ENCODE measurements around the gene UTF1. TPM values are rescaled to one million over a fixed set of nuclear protein-coding genes. Genes with fewer than 3 reads are reported as not detected.

Gene UTF1
- total and polyA plus RNA-seq, 2 experiments from 2014 or later: 12.2 to 51.4 TPM

DNA sequence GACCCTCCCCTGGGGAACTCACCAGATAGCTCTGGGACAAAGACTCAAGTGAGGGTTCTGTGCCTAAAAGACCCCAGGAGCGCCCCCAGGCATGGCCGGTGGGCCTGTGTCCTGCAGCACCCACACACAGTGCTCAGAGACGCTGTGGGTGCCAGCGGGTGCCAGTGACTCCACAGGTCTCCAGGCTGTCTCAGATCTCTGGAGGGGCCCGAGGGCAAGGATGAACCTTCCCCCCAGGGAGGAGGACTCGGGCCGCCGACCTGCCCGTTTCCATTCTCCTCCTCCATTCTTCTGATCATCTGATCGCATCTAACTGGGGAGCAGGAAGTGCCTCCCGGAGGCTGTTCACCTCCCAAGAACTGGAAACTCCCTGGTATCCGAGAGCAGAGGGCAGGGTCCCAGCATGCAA is 45.7 kb downstream of the UTF1 start:
- Histone ChIP-seq H3K9me2 (ENCODE audit: insufficient read depth) (no peaks in the 10 kb centered on the region), H3K4me1 (ENCODE audit: insufficient read depth) (no peaks in the 10 kb centered on the region), H3K4me2 (no peak overlapping the region), H3K27me3 (ENCODE audit: insufficient read depth) (no peaks in the 10 kb centered on the region), H3K79me2 (replicated peaks; ENCODE audit: insufficient read depth) (no peaks in the 10 kb centered on the region), H3K27ac (ENCODE audit: low read depth) (no peak overlapping the region), H4K20me1 (replicated peaks; ENCODE audit: insufficient read depth) (no peaks in the 10 kb centered on the region), H3F3A (replicated peaks; ENCODE audit: low read depth) (no peaks in the 10 kb centered on the region), H3K36me3 (ENCODE audit: insufficient read depth) (no peaks in the 10 kb centered on the region), H2AFZ (no peak overlapping the region; the same call in 1 of the 2 replicates), H3K4me3 (no peak overlapping the region)
- H3K36me3 Mint-ChIP-seq (ENCODE audit: low read depth): no peaks in the 10 kb centered on the region
- peak overlapping the region; percentile 57 for H3K4me3 Mint-ChIP-seq
- peak; percentile 25 to 33 for TF ChIP-seq CTCF (conservative IDR thresholded peaks at IDR 0.05; ENCODE audit: low read depth in 2 of 2)
- TF ChIP-seq, protein P1, sequence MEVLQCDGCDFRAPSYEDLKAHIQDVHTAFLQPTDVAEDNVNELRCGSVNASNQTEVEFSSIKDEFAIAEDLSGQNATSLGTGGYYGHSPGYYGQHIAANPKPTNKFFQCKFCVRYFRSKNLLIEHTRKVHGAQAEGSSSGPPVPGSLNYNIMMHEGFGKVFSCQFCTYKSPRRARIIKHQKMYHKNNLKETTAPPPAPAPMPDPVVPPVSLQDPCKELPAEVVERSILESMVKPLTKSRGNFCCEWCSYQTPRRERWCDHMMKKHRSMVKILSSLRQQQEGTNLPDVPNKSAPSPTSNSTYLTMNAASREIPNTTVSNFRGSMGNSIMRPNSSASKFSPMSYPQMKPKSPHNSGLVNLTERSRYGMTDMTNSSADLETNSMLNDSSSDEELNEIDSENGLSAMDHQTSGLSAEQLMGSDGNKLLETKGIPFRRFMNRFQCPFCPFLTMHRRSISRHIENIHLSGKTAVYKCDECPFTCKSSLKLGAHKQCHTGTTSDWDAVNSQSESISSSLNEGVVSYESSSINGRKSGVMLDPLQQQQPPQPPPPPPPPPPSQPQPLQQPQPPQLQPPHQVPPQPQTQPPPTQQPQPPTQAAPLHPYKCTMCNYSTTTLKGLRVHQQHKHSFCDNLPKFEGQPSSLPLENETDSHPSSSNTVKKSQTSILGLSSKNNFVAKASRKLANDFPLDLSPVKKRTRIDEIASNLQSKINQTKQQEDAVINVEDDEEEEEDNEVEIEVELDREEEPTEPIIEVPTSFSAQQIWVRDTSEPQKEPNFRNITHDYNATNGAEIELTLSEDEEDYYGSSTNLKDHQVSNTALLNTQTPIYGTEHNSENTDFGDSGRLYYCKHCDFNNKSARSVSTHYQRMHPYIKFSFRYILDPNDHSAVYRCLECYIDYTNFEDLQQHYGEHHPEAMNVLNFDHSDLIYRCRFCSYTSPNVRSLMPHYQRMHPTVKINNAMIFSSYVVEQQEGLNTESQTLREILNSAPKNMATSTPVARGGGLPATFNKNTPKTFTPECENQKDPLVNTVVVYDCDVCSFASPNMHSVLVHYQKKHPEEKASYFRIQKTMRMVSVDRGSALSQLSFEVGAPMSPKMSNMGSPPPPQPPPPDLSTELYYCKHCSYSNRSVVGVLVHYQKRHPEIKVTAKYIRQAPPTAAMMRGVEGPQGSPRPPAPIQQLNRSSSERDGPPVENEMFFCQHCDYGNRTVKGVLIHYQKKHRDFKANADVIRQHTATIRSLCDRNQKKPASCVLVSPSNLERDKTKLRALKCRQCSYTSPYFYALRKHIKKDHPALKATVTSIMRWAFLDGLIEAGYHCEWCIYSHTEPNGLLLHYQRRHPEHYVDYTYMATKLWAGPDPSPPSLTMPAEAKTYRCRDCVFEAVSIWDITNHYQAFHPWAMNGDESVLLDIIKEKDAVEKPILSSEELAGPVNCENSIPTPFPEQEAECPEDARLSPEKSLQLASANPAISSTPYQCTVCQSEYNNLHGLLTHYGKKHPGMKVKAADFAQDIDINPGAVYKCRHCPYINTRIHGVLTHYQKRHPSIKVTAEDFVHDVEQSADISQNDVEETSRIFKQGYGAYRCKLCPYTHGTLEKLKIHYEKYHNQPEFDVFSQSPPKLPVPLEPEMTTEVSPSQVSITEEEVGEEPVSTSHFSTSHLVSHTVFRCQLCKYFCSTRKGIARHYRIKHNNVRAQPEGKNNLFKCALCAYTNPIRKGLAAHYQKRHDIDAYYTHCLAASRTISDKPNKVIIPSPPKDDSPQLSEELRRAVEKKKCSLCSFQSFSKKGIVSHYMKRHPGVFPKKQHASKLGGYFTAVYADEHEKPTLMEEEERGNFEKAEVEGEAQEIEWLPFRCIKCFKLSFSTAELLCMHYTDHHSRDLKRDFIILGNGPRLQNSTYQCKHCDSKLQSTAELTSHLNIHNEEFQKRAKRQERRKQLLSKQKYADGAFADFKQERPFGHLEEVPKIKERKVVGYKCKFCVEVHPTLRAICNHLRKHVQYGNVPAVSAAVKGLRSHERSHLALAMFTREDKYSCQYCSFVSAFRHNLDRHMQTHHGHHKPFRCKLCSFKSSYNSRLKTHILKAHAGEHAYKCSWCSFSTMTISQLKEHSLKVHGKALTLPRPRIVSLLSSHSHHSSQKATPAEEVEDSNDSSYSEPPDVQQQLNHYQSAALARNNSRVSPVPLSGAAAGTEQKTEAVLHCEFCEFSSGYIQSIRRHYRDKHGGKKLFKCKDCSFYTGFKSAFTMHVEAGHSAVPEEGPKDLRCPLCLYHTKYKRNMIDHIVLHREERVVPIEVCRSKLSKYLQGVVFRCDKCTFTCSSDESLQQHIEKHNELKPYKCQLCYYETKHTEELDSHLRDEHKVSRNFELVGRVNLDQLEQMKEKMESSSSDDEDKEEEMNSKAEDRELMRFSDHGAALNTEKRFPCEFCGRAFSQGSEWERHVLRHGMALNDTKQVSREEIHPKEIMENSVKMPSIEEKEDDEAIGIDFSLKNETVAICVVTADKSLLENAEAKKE (CRISPR knock-in tag; IDR thresholded peaks at IDR 0.05): no peak
- no peak overlapping the region for H3K27ac Mint-ChIP-seq
- DNase-seq (ENCODE audit: low spot score) (no peak), ATAC-seq (peak; percentile 6; the same call in 2 of the 3 replicates)
- no peaks in the 10 kb centered on the region for H3K9me3 Mint-ChIP-seq
- peaks cover 4% of the 10 kb centered on the region; the same call in 2 of the 3 replicates for H3K4me1 Mint-ChIP-seq
- H3K27me3 Mint-ChIP-seq (ENCODE audit: insufficient read depth, low read depth, poor library complexity): peaks cover 3% of the 10 kb centered on the region

DNA sequence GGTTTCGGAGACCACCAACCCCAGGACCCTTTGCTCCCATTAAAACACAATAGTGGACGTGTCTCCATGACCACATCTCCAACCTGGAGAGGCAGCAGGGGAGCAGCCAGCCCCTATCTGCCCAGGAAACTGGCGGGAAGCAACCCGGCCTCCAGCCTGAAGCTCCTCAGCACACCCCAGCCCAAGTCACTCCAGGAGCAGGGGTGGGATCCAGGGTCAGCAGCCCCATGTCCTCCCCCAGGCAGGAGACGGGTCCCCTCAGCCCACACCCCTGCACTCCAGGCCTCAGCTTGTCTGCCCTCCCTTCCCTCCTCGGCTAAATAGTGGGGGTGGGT is 46.0 kb downstream of the UTF1 start:
- no peak overlapping the region for H3K27ac ChIP-seq (ENCODE audit: low read depth)
- H3K27me3 ChIP-seq (ENCODE audit: insufficient read depth): no peaks in the 10 kb centered on the region
- Mint-ChIP-seq H3K27ac (no peak overlapping the region), H3K36me3 (ENCODE audit: low read depth) (no peaks in the 10 kb centered on the region), H3K27me3 (ENCODE audit: insufficient read depth, low read depth, poor library complexity) (peaks cover 3% of the 10 kb centered on the region), H3K4me3 (peak overlapping the region; percentile 57), H3K9me3 (no peaks in the 10 kb centered on the region), H3K4me1 (peaks cover 4% of the 10 kb centered on the region; the same call in 2 of the 3 replicates)
- H4K20me1 ChIP-seq (replicated peaks; ENCODE audit: insufficient read depth): no peaks in the 10 kb centered on the region
- H3K9me2 ChIP-seq (ENCODE audit: insufficient read depth): no peaks in the 10 kb centered on the region
- peak overlapping the region; percentile 87 for H3K4me2 ChIP-seq
- no peaks in the 10 kb centered on the region for H3K4me1 ChIP-seq (ENCODE audit: insufficient read depth)
- peak overlapping the region; percentile 61 for H3K4me3 ChIP-seq
- H3K36me3 ChIP-seq (ENCODE audit: insufficient read depth): no peaks in the 10 kb centered on the region
- H2AFZ ChIP-seq: peak overlapping the region; percentile 59; the same call in 1 of the 2 replicates
- H3K79me2 ChIP-seq (replicated peaks; ENCODE audit: insufficient read depth): no peaks in the 10 kb centered on the region
- H3F3A ChIP-seq (replicated peaks; ENCODE audit: low read depth): no peaks in the 10 kb centered on the region
- DNase-seq (ENCODE audit: low spot score): no peak
- peak; percentile 4 for ATAC-seq
- TF ChIP-seq, protein P1 (CRISPR knock-in tag; IDR thresholded peaks at IDR 0.05): no peak

All from GM23338 (cell line).